ENCODE measurements around the gene SLC30A7. TPM values are rescaled to one million over a fixed set of nuclear protein-coding genes. Genes with fewer than 3 reads are reported as not detected.

Gene SLC30A7
- total RNA-seq, 2 experiments from 2014 or later, result 40.0 to 43.4 TPM

GRCh38 chr1:101030881-101031280 lies 135.0 kb downstream of the SLC30A7 start:
- ChIA-PET POLR2A (no interaction called here), CTCF (no interaction called here)
- Mint-ChIP-seq H3K27ac (no peak overlapping the region), H3K9me3 (peaks cover 3% of the 10 kb centered on the region), H3K4me3 (no peak overlapping the region), H3K27me3 (no peaks in the 10 kb centered on the region), H3K36me3 (peaks cover 38% of the 10 kb centered on the region), H3K4me1 (ENCODE audit: low read depth) (peaks cover 51% of the 10 kb centered on the region)
- DNase-seq, result no peak
- intact Hi-C loops (cut with micrococcal nuclease), result no loop called here

Other genes starting within 250 kb of the SLC30A7 start
- gene VCAM1, start 176.3 kb upstream of the SLC30A7 start, total RNA-seq, result not detected
- 1 to 10 TPM; 3.0 to 3.9 TPM for gene EXTL2, start 1.2 kb upstream of the SLC30A7 start, total RNA-seq
- gene DPH5, start 129.7 kb downstream of the SLC30A7 start, total RNA-seq, result 10 to 100 TPM; 56.5 to 59.6 TPM